GM12872 (cell line): ENCODE results near the gene ENPP1.

Source experiments
- CTCF ChIP-seq: IDR thresholded peaks from 3 replicates; pipeline ENCODE4 v1.5.1; 2011; ENCODE audit warnings: low read depth, mild to moderate bottlenecking, low read length, moderate library complexity; ENCODE audit not compliant: insufficient read depth

ENPP1 gene

GRCh38 chr6:131765081-131765803 is 42.6 kb upstream of the ENPP1 start:
- TF ChIP-seq CTCF = no peak

GRCh38 chr6:131765804-131766135 is 42.0 kb upstream of the ENPP1 start:
- TF ChIP-seq CTCF = no peak

- no peak for TF ChIP-seq CTCF
Measured at GRCh38 chr6:131766631-131767030, 41.2 kb upstream of the ENPP1 start.

GRCh38 chr6:131768964-131769363 is 38.9 kb upstream of the ENPP1 start:
- no peak for TF ChIP-seq CTCF

GRCh38 chr6:131769385-131770141 is 38.3 kb upstream of the ENPP1 start:
- TF ChIP-seq CTCF = no peak

GRCh38 chr6:131770776-131771175 is 37.0 kb upstream of the ENPP1 start:
- no peak for TF ChIP-seq CTCF

- no peak for TF ChIP-seq CTCF
Measured at GRCh38 chr6:131773284-131773950, 34.4 kb upstream of the ENPP1 start.
